GM20000 (cell line): ENCODE data around the gene TPP1.

ENCODE experiments used
- DNase-seq: peaks from one replicate; pipeline ENCODE4 v3.0.0; 2012; ENCODE audit warnings: low spot score
- TF ChIP-seq, protein P1 (sequence below): IDR thresholded peaks from 2 replicates; pipeline ENCODE4 v1.5.1; 2012; ENCODE audit warnings: mild to moderate bottlenecking, control low read depth; ENCODE audit errors: extremely low read depth, missing control alignments

The TPP1 gene

DNA sequence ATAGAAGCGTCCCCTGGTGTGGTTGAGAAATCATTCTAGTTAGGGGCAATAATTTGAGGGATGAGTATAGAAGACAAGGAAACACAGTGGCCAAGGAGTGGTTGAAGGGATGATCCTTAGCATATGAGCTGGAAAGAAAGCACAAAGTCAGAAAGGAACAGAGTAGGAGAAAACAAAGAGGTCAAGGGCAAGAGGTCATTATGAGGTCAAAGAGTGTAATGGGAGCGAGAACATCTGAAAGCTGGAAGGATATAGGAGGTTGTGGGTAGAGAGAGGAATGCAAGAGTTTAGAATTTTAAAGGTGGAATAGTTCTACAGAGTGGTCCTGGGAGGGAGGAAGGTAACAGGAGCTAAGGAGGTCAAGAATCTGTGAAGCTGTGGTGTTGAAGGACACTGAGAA is 34.4 kb upstream of the TPP1 start:
- DNase-seq: no peak
- TF ChIP-seq, protein P1, sequence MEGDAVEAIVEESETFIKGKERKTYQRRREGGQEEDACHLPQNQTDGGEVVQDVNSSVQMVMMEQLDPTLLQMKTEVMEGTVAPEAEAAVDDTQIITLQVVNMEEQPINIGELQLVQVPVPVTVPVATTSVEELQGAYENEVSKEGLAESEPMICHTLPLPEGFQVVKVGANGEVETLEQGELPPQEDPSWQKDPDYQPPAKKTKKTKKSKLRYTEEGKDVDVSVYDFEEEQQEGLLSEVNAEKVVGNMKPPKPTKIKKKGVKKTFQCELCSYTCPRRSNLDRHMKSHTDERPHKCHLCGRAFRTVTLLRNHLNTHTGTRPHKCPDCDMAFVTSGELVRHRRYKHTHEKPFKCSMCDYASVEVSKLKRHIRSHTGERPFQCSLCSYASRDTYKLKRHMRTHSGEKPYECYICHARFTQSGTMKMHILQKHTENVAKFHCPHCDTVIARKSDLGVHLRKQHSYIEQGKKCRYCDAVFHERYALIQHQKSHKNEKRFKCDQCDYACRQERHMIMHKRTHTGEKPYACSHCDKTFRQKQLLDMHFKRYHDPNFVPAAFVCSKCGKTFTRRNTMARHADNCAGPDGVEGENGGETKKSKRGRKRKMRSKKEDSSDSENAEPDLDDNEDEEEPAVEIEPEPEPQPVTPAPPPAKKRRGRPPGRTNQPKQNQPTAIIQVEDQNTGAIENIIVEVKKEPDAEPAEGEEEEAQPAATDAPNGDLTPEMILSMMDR: no peak

- DNase-seq: no peak
- TF ChIP-seq, protein P1: no peak
Measured at GRCh38 chr11:6653097-6653496, 33.9 kb upstream of the TPP1 start.

- DNase-seq: no peak
- TF ChIP-seq, protein P1: no peak
Measured at GRCh38 chr11:6652182-6652581, 33.0 kb upstream of the TPP1 start.

DNA sequence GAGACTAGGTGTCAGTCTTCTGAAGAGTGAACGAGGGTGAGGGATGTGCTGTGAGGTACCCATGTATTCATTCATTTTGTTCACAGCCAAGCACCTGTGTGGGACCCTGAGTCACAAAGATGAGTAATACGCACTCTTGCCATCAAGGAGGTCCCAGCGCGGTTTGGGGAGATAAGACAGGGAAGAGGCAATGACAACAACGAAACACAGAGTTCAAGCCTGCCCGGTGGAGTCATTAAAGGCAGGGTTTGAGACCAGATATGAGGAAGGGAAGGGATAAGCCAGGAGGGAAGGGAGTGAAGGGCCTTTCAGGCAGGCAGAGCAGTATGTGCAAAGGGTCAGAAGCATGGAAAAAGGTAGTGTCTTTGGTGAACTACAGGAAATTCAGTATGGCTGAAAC is 31.8 kb upstream of the TPP1 start:
- TF ChIP-seq, protein P1: no peak
- DNase-seq: no peak

GRCh38 chr11:6650104-6650503 is 30.9 kb upstream of the TPP1 start:
- TF ChIP-seq, protein P1: no peak
- DNase-seq: no peak

DNA sequence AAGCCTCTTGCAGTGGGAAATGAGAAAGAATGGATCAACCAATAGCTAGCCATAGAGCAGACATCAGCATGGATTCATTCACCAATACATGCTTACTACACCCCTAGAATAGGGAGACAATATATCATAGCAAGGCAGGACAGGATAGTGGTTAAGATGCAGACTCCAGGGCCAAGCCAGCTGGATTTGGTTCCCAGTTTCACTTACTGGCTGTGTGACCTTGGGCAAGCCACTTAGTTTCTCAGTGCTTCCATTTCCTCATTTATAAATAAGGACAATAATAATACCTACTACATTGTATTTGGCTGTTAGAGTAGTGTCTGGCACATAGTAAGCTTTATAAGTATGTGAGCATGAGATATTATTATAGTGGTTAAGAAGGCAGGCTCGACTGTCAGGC is 29.3 kb upstream of the TPP1 start:
- no peak for DNase-seq
- TF ChIP-seq, protein P1: no peak

- TF ChIP-seq, protein P1: no peak
- no peak for DNase-seq
Measured at GRCh38 chr11:6647836-6648235, 28.6 kb upstream of the TPP1 start.
